HG02623 (cell line): ENCODE results near the gene GSTT4.
"Not testable (repeated sequence)": the region's sequence is repeated elsewhere in the genome, so short reads cannot be mapped to it uniquely, and the experiment has no call there.

Experiments
- ATAC-seq: cut with Tn5 transposase; IDR thresholded peaks from one replicate; pipeline ENCODE4 v1.9.1; 2021; ENCODE audit warnings: moderate library complexity; ENCODE audit not compliant: unreplicated experiment

Gene GSTT4

GRCh38 chr22:23989583-23990244, 15.5 kb downstream of the GSTT4 start:
- not testable (repeated sequence) for ATAC-seq

- not testable (repeated sequence) for ATAC-seq
These were observed 18.6 kb downstream of the GSTT4 start for GRCh38 chr22:23986538-23987178.

DNA sequence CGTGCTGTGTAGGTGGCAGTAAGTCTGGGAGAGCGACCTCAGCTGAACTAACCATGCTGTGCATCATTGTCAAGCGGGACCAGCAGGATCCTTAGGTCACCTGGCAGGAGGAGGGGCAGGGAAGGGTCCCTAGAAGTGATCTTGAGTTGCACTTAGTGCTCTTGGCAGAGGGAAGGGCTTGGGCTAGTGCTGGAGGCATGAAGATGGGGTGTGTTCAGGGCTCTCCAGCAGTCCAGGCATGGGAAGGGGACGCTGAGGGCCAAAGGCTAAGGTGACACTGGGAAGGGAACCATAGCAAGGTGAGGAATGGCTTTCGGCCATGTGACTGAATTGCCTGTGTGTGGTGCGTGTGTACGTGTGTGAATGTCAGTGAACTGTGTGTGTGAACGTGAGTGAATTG, 19.2 kb downstream of the GSTT4 start:
- ATAC-seq, result not testable (repeated sequence)

DNA sequence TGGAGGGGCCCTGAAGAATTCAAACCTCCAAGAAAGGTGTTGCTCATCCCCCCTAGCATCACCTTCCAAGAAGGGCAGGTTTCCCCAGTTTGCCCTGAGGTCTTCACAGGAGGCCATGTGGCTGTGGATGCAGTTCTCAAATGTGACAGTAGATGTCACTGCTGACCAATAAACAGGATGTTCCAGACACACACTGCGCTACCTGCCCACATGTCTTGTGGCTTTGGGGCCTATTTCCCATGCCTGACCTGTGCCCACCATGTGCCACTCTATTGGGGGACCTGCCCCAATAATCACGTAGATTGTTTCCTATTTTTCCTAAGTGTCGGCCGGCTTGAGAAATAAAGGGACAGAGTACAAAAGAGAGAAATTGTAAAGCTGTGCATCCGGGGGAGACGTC, 20.8 kb downstream of the GSTT4 start:
- no peak for ATAC-seq

GRCh38 chr22:23980567-23980966, 24.7 kb downstream of the GSTT4 start:
- not testable (repeated sequence) for ATAC-seq

GRCh38 chr22:23979557-23980240, 25.6 kb downstream of the GSTT4 start, which contains the start of gene GSTT2:
Gene GSTT2, plus strand, starts transcription at chr22:23980134.
- not testable (repeated sequence) for ATAC-seq

GRCh38 chr22:23977304-23977703, 27.9 kb downstream of the GSTT4 start:
- not testable (repeated sequence) for ATAC-seq

DNA sequence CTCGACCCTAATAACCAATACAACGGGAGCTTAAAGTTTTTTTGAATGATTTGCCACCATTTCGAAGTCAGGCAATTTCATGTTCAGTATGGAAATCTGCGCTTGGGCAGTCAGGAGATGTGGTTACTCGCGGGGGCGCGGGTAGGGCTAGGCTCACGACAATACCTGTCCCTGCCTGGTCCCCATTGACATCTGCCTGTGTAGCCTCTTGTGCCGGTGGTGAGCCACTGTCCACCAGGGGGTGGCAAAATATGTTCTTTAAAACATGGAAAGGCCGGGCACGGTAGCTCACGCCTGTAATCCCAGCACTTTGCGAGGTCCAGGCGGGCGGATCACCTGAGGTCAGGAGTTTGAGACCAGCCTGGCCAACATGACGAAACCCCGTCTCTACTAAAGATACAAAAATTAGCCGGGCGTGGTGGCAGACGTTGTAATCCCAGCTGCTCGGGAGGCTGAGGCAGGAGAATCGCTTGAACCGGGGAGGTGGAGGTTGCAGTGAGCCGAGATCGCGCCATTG, 30.4 kb downstream of the GSTT4 start:
- ATAC-seq, result peak; percentile 7

DNA sequence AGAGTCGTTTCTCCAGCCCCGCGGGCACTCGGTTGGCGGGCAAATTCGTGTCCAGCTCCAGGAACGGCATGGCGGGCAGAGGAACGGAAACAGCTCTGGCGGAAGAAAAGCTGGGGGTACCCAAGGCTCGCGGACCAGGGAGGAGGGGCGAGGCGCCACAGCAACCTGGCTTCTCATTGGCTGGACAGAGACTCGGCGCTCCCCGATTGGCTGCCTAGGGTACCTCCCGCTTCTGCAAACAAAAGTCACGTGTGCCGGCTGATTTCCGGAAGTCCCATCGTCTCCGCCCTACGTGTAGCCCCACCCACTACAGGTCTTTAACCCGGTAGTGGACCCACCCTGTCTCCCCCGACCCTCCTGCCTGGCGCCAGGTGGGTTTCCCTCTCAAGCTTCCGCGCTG, 30.9 kb downstream of the GSTT4 start, which contains the start of gene DDT:
DDT (minus strand) TSS at position 97 of the 400 bp plus-strand sequence; CDS start at position 70, 27 bp downstream.
- ATAC-seq, result peak; percentile 92

- not testable (repeated sequence) for ATAC-seq
These were observed 33.3 kb downstream of the GSTT4 start for GRCh38 chr22:23971927-23972326.

GRCh38 chr22:23970816-23971486, 34.3 kb downstream of the GSTT4 start:
- ATAC-seq, result no peak

- ATAC-seq, result no peak
These were observed 35.0 kb downstream of the GSTT4 start for GRCh38 chr22:23970201-23970641.

GRCh38 chr22:23969071-23969470, 36.2 kb downstream of the GSTT4 start:
- no peak for ATAC-seq

DNA sequence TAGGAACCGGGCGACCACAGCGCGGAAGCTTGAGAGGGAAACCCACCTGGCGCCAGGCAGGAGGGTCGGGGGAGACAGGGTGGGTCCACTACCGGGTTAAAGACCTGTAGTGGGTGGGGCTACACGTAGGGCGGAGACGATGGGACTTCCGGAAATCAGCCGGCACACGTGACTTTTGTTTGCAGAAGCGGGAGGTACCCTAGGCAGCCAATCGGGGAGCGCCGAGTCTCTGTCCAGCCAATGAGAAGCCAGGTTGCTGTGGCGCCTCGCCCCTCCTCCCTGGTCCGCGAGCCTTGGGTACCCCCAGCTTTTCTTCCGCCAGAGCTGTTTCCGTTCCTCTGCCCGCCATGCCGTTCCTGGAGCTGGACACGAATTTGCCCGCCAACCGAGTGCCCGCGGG, 38.7 kb downstream of the GSTT4 start, which contains the start of gene DDTL:
DDTL (plus strand) TSS at position 321 of the 400 bp plus-strand sequence; CDS start at position 348, 27 bp downstream.
- ATAC-seq, result peak; percentile 92

DNA sequence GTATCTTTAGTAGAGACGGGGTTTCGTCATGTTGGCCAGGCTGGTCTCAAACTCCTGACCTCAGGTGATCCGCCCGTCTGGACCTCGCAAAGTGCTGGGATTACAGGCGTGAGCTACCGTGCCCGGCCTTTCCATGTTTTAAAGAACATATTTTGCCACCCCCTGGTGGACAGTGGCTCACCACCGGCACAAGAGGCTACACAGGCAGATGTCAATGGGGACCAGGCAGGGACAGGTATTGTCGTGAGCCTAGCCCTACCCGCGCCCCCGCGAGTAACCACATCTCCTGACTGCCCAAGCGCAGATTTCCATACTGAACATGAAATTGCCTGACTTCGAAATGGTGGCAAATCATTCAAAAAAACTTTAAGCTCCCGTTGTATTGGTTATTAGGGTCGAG, 39.2 kb downstream of the GSTT4 start:
- ATAC-seq, result peak; percentile 2

DNA sequence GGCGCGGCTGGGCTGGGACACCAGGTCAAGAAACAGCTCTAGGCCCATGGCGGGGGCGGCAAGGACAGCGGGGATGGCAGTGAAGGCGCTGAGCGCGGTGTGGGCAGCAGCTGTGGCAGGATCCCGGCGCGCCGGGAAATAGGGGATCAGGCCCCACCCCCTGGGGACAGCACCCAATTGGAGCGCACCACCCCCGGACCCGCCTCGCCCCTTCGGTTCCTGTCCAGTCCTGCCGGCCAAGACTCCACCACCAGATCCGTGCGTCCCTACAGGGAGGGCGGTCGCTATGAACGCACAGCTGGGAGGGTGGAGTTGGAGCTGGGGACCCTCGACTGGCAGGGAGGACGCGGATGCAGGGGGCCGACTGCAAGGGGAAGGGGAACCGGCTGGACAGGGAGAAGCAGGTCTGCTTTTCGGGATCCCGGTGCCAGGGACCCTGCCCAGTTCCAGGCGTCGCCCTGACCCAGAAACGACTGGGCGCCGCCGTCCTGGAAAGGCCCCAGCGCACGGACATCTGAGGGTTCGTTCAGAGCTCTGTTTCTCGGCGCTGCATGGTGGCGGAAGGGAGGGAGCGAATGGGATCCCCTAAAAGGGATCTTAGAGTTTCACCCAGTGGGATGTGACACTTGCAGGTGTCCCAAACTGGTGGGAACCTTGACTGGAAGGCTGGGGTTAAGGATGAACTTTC, 44.0 kb downstream of the GSTT4 start, which contains the start of gene GSTT2B:
GSTT2B (minus strand) TSS at position 112 of the 688 bp plus-strand sequence; CDS start at position 48, 64 bp downstream.
- not testable (repeated sequence) for ATAC-seq

DNA sequence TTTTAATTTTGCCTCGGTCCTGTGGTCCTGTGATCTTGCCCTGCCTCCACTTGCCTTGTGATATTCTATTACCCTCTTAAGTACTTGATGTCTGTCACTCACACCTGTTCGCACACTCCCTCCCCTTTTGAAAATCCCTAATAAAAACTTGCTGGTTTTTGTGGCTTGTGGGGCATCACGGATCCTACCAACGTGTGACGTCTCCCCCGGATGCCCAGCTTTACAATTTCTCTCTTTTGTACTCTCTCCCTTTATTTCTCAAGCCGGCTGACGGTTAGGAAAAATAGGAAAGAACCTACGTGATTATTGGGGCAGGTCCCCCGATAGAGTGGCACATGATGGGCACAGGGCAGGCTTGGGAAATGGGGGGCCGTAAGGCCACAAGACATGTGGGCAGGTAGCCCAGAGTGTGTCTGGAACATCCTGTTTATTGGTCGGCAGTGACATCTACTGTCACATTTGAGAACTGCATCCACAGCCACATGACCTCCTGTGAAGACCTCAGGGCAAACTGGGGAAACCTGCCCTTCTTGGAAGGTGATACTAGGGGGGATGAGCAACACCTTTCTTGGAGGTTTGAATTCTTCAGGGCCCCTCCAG, 48.9 kb downstream of the GSTT4 start:
- ATAC-seq, result not testable (repeated sequence)

DNA sequence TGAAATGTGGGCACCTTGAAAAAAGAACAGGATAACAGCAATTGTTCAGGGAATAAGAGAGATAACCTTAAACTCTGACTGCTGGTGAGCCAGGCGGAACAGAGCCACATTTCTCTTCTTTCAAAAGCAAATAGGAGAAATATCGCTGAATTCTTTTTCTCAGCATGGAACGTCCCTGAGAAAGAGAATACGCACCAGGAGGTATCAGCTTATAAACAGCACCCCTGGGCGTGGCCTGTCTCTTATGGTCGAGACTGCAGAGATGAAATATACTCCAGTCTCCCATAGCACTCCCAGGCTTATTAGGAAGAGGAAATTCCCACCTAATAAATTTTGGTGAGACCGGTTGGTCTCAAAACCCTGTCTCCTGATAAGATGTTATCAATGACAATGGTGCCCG, 49.4 kb downstream of the GSTT4 start:
- not testable (repeated sequence) for ATAC-seq

GRCh38 chr22:23954991-23955305, 50.3 kb downstream of the GSTT4 start:
- ATAC-seq, result not testable (repeated sequence)
